ENCODE measurements around the gene SLC2A14.
"Not testable (repeated sequence)": the region's sequence is repeated elsewhere in the genome, so short reads cannot be mapped to it uniquely, and the experiment has no call there.

Gene SLC2A14

DNA sequence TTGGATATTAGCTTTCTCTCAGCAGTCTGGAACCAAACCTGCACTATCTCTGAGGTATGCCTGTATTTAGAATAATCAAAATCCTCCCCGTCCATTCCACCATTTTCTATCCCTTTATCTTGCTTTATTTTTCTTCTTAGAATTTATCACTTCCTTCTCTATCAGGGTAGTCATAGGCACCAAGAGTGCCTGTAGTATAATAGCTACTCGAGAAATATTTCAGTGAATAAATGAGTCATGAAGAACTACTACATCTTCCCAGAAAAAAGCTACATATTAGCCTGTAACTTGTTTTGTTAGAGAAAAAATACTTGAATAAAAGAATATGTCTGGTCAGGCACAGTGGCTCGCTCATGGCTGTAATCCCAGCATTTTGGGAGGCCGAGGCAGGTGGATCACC is 4.3 kb downstream of the SLC2A14 start:
- no peak for DNase-seq

- DNase-seq, result no peak
Observed at GRCh38 chr12:7864601-7865150, 8.0 kb downstream of the SLC2A14 start.

DNA sequence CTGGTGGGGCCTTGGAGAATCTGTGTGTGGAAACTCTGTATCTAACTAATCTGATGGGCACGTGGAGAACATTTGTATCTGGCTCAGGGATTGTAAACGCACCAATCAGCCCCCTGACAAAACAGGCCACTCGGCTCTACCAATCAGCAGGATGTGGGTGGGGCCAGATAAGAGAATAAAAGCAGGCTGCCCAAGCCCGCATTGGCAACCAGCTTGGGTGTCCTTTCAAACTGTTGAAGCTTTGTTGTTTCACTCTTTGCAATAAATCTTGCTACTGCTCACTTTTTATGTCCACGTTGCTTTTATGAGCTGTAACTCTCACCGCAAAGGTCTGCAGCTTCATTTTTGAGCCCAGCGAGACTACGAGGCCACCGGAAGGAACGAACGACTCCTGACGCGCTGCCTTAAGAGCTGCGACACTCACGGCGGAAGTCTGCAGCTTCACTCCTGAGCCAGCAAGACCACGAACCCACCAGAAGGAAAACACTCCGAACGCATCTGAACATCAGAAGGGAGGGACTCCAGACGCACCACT is 9.8 kb downstream of the SLC2A14 start:
- not testable (repeated sequence) for DNase-seq

DNA sequence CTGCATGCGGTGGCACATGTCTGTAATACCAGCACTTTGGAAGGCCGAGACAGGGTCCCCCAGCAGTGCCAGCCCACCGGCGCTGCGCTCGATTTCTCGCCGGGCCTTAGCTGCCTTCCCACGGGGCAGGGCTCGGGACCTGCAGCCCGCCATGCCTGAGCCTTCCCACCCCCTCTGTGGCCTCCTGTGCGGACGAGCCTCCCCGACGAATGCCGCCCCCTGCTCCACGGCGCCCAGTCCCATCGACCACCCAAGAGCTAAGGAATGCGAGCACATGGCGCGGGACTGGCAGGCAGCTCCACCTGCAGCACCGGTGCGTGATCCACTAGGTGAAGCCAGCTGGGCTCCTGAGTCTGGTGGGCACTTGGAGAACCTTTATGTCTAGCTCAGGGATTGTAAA is 10.4 kb downstream of the SLC2A14 start:
- DNase-seq, result not testable (repeated sequence)

DNA sequence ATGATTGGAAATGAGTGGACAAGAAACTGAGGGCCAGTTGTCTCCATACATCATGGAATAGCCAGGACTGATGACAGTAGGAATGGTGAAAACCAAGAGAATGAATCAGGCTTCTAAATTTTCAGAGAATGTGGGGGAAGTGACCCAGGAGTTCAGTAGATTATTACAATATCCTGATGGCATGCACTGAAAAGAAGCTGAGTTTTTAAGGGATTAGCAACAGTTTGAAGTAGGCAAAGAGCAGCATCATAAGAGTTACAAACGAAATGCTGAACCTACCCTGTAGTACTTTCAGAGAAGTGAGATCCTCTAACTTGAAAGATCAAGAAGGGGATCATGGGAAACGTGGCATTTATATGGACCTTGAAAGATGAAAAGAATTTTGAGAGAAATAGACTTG is 13.2 kb downstream of the SLC2A14 start:
- DNase-seq, result no peak

- DNase-seq, result no peak
Observed at GRCh38 chr12:7857971-7858370, 14.7 kb downstream of the SLC2A14 start.

DNA sequence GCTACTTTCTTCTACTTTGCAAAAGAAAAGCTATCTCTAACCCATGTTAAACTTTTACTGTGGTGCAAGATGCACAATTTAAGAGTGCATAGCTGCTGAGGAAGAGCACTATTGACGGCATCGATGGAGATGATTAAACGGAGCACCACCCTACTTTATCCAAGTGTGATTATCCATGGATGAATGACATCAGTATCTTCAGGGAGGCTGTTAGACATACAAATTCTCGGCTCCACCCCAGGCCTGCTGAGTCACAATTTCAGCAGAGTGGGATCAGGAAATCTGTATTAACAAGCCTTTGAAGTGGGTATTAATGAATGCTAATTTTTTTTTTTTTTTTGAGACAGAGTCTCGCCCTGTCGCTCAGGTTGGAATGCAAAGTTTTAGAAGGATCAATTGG is 16.2 kb downstream of the SLC2A14 start:
- DNase-seq, result no peak

GRCh38 chr12:7853557-7853956 is 19.2 kb downstream of the SLC2A14 start:
- DNase-seq, result no peak

GRCh38 chr12:7851622-7852081 is 21.1 kb downstream of the SLC2A14 start:
- not testable (repeated sequence) for DNase-seq

- not testable (repeated sequence) for DNase-seq
Observed at GRCh38 chr12:7850099-7850498, 22.6 kb downstream of the SLC2A14 start.

DNA sequence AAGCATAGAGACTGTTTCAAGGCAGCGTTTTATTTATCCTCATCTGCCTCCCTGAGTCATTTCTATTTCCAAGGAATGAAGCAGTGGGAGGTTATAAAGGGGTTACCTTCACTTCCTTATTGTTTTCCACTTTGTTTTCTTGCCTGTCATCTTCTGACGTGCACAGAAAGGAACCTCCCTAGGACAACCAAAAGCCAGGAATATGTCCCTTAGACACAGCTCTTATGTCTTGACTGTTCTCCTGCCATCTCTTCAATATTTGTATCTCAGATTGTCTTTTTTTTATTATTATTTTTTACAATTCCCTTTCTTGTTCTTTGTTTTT is 24.7 kb downstream of the SLC2A14 start:
- not testable (repeated sequence) for DNase-seq

DNA sequence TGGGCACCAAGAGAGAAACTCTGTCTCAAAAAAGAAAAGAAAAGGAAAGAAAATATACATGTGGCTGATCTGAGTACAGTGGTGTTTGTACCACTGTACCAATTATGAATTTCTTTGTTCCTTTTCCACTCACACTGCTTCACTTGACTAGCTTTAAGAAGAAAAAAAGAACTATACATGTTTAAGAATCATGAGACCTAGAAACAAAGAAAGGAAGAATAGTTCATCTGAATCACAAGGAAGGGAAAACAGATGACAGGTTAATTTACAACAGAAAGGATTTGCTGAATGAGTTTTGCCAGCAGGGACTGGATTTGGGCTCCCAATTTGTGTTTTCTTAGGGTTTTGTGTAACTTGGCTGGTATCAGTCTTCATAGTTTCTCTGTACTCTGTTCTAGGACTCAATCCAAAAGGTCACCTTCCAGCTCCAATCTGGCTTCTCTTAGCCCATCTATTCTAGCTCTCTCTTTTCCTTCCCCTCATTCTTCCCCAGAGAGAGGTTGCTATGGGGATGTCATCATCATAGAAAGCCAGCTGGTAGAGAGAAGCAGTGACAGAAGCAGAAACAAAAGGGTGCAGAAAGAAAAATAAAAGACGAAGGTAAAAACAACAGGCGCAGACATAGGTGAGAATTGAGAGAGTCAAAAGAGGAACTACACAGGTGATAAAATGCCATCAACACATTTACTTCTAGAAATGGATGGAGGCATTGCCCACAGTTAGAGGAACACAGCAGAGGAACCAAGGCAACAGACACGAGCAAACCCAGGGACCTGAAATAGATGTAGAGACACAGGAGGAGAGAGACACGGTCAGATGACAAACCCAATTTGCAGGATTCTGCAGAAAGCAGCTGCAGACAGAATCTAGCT is 25.3 kb downstream of the SLC2A14 start:
- not testable (repeated sequence) for DNase-seq

DNA sequence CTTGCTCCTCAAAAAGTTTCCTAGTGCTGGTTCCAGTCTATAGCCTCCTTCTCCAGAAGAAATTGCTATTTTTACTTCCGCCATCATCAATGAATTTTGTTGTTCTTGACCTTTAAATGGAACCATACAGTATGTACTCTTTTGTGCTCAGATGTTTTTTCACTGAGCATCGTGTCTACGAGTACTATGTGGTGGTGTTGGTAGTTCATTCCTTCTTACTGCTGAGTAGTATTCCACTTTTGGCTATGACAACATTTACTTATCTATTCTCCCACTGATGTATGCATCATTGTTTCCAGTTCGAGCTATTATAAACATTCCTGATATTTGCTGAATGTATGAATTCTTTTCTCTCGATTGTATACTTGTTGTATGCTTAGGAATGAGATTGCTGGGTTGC is 28.6 kb downstream of the SLC2A14 start:
- DNase-seq, result no peak

DNA sequence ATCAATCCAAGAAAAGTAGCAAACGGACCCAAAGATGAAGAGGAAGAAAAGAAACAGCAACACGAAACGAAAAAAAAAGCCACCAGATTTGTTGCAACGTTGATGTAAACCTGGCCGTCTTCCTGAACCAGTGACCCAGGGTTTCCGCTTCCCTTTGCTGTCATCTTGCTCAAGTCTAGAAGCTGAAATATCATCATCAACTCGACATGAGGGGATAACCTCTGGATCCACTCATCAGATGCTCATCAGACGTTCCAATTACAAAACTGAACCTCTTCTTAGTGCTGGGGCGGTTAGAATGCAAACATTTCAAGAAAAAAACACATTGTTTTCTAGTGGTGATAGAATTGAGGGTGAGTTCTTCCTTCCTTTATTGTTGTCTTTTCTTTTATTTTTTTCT is 29.1 kb downstream of the SLC2A14 start:
- DNase-seq, result not testable (repeated sequence)

DNA sequence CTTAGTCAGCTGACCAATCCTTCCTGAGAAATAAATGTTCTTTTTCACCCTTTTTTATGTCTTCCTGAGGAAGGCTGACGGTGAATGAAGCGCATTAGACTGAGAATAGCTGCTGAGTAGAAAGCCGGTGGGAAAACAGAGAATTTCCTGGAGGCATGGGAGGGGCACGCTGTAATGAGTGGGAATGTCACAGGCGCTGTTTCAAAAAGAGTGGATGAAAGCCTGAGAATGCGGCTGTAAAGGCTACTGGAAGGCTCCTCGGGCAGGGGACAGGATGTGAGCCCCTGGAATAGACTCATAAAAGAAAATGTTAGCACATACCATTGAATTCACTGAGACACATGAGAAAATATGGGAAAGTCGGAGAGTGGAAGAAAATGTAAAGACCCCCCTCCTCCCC is 29.6 kb downstream of the SLC2A14 start:
- not testable (repeated sequence) for DNase-seq

GRCh38 chr12:7842444-7842843 is 30.3 kb downstream of the SLC2A14 start:
- DNase-seq, result not testable (repeated sequence)

DNA sequence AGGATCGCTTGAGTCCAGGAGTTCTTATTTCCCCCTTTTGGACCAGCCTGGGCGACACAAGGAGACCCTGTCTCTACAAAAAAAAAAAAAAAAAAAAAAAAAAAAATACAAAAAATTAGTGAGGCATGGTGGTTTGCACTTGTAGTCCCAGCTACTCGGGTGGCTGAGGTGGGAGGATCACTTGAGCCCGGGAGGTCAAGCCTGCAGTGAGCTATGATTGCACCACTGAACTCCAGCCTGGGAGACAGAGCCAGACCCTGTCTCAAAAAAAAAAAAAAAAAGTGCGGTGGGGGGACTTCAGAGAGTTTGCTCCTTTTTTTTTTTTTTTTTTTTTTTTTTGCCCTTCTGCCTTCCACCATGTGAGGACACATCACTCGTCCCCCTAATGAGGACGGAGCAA is 32.9 kb downstream of the SLC2A14 start:
- not testable (repeated sequence) for DNase-seq

DNA sequence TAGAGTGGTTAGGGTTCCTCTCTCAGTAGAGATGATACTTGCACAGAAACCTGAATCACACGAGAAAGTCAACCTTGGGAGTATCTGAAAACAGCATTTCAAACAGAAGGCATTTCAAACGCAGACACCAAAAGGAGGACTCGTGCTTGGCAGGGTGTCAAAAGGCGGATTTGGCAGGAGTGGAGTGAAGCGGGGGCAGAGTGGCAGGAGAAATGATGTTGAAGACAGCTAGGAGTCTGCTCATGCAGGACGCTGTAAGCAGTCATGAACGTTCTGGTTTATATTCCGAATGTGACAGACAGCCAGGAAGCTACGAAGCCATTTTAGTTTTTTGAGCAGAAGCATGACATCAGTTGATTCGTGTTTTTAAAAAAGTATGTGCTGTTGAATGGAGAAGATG is 33.5 kb downstream of the SLC2A14 start:
- DNase-seq, result peak; percentile 20

- no peak for DNase-seq
Observed at GRCh38 chr12:7837366-7837765, 35.3 kb downstream of the SLC2A14 start.

GRCh38 chr12:7835766-7836165 is 36.9 kb downstream of the SLC2A14 start:
- DNase-seq, result no peak

DNA sequence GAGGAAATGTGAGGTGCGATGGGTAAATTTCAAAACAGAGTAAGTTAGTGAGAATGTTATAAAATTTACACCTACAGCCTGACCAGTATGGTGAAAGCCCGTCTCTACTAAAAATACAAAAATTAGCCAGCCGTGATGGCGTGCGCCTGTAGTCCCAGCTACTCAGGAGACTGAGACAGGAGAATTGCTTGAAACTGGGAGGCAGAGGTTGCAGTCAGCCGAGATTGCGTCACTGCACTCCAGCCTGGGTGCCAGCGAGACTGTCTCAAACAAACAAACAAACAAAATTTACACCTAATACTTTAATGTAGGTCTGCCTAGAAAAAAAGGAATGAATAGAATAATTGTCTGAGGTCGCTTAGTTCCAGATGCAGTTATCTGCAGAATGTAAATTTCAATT is 37.6 kb downstream of the SLC2A14 start:
- DNase-seq, result no peak

DNA sequence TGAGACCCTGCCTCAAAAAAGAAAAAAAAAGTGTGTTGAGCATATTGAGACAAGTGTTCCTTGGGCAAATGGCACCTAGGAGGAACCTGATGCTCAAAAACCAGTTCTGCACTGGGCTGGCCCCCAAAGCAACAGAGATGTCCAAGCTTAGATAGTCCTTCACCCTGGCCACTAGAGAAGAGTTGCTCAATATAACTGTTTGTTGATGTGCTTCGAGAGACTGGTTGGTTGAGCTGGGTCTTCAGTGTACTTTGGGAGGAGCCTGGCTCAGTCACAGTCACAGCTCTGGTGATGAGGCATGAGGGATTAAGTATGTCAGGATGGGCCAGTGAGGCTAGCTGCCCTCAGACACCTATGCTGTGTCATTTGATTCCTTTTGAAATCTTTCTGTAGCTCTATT is 38.0 kb downstream of the SLC2A14 start:
- DNase-seq, result no peak

- no peak for DNase-seq
Observed at GRCh38 chr12:7833831-7834230, 38.9 kb downstream of the SLC2A14 start.

- DNase-seq, result not testable (repeated sequence)
Observed at GRCh38 chr12:7833201-7833600, 39.5 kb downstream of the SLC2A14 start.

Measured in NCI-H1105 treated with DMSO at 0.1 percent for 48 hours (cell line).